CD4-positive, alpha-beta memory T cell (primary cell): Measurements from ENCODE around the gene SPRR3. TPM values are rescaled to one million over a fixed set of nuclear protein-coding genes. Genes with fewer than 3 reads are reported as not detected.

Source experiments
- CTCF ChIA-PET: fragments of 350-600 bp; sonication (Branson Sonifier 250); formaldehyde crosslinking; loops from one replicate; lab custom pipeline; 2021; ENCODE audit warnings: inconsistent platforms; ENCODE audit not compliant: partially characterized antibody; lab: Charles Lee
- POLR2A ChIA-PET: fragments of 350-600 bp; sonication (Branson Sonifier 250); formaldehyde crosslinking; loops from one replicate; lab custom pipeline; 2021; ENCODE audit not compliant: partially characterized antibody; lab: Charles Lee
- DNase-seq, 5 donors: peaks; one replicate each; pipeline versions ENCODE4 v3.0.0 to v3.0.0-alpha.2; 2020 to 2022; ENCODE audit warnings: mixed read lengths in 1 of 5
- H3K27ac ChIP-seq: one replicate; pipeline ENCODE4 v1.7.0; 2013; ENCODE audit warnings: low read depth, low read length
- H3K27me3 ChIP-seq: 2 replicates; pipeline ENCODE4 v1.7.0; 2013; ENCODE audit warnings: mild to moderate bottlenecking, low read length, moderate library complexity; ENCODE audit not compliant: insufficient read depth
- H3K36me3 ChIP-seq: 2 replicates; pipeline ENCODE4 v1.7.0; 2013; ENCODE audit warnings: mild to moderate bottlenecking, low read length, moderate library complexity; ENCODE audit not compliant: insufficient read depth
- H3K4me1 ChIP-seq: 2 replicates; pipeline ENCODE4 v1.7.0; 2013; ENCODE audit warnings: mild to moderate bottlenecking, low read length, moderate library complexity; ENCODE audit not compliant: insufficient read depth
- H3K4me3 ChIP-seq, 2 donors: one replicate each; pipeline ENCODE4 v1.7.0; 2013; ENCODE audit warnings: low read length in 2 of 2, mild to moderate bottlenecking in 1 of 2
- H3K9me3 ChIP-seq, 2 donors: one replicate each; pipeline ENCODE4 v1.7.0; 2013; ENCODE audit warnings: low read length in 2 of 2, control low read depth in 1 of 2; ENCODE audit not compliant: control insufficient read depth in 1 of 2
- H3K27ac Mint-ChIP-seq, 7 donors: one replicate each; pipeline ENCODE4 v1.8.0; 2020 to 2021; ENCODE audit warnings: mixed read lengths in 7 of 7, mild to moderate bottlenecking in 6 of 7, inconsistent platforms in 3 of 7, moderate library complexity in 3 of 7
- H3K27me3 Mint-ChIP-seq, 2 donors: one replicate each; pipeline ENCODE4 v1.8.0; 2020 to 2021; ENCODE audit warnings: mixed read lengths in 2 of 2
- H3K36me3 Mint-ChIP-seq, 2 donors: one replicate each; pipeline ENCODE4 v1.8.0; 2020 to 2021; ENCODE audit warnings: mixed read lengths in 2 of 2, inconsistent platforms in 1 of 2, mild to moderate bottlenecking in 1 of 2
- H3K4me1 Mint-ChIP-seq, 4 donors: one replicate each; pipeline ENCODE4 v1.8.0; 2020 to 2021; ENCODE audit warnings: mixed read lengths in 4 of 4, mild to moderate bottlenecking in 1 of 4
- H3K4me3 Mint-ChIP-seq, 8 donors: one replicate each; pipeline ENCODE4 v1.8.0; 2020 to 2021; ENCODE audit warnings: mixed read lengths in 8 of 8, mild to moderate bottlenecking in 7 of 8, moderate library complexity in 6 of 8, inconsistent platforms in 3 of 8
- H3K9me3 Mint-ChIP-seq, 8 donors: one replicate each; pipeline ENCODE4 v1.8.0; 2020 to 2021; ENCODE audit warnings: mixed read lengths in 8 of 8, mild to moderate bottlenecking in 5 of 8, inconsistent platforms in 3 of 8, moderate library complexity in 1 of 8
- intact Hi-C: fragments of 100-400 bp; cut with micrococcal nuclease; formaldehyde crosslinking; loops from one replicate; pipeline ENCODE4 v1.15.1; 2023
- polyA plus RNA-seq, 2 donors: library from polyadenylated mRNA; unstranded; fragments of 300-500 nt; fragmentation: Illumina TruSeq; gene quantifications; one replicate each; pipeline ENCODE4 v1.2.3, GENCODE V29; 2021
- total RNA-seq, 2 experiments: library from RNA; stranded (reverse); gene quantifications; one replicate each; pipeline ENCODE4 v1.2.3, GENCODE V29; 2021

SPRR3 gene
- total and polyA plus RNA-seq, 4 experiments from 2014 or later = not detected

DNA sequence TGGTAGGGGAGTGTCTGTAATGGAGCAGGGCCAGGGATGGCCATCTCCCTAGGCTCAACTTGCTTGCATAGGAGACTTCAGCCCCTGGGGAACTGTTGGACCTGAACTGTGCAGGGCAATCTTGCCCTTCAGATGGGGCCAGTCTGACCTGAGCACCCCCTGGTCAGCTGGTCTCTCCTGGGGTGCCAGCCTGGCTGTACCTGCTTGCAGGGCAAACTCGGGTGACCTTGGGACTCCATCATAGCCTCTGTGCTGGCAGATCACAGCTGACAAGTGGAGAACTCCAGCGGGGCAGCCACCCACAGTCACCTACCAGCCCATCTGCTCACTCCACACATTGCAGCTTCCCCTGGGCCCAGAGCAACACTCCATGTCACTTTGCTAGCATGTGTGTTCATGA lies 47.7 kb downstream of the SPRR3 start:
- peaks cover 0 to 7% (median 0%) of the 10 kb centered on the region in 8 donors for H3K9me3 Mint-ChIP-seq
- intact Hi-C loops = no loop called here

More for the DNA sequence above, 47.7 kb downstream of the SPRR3 start:
- Histone ChIP-seq H3K27me3 (peaks cover 4% of the 10 kb centered on the region), H3K27ac (no peak overlapping the region), H3K4me1 (no peaks in the 10 kb centered on the region), H3K36me3 (no peaks in the 10 kb centered on the region), H3K4me3 (no peak overlapping the region), H3K9me3 (no peaks in the 10 kb centered on the region)
- H3K27me3 Mint-ChIP-seq = peaks cover 12 to 30% of the 10 kb centered on the region in 2 donors
- DNase-seq = no peak
- ChIA-PET CTCF (no interaction called here), POLR2A (no interaction called here)
- no peaks in the 10 kb centered on the region for H3K36me3 Mint-ChIP-seq
- H3K27ac Mint-ChIP-seq = no peak overlapping the region
- H3K4me1 Mint-ChIP-seq = no peaks in the 10 kb centered on the region
- no peak overlapping the region for H3K4me3 Mint-ChIP-seq

Other genes with a start within 250 kb of the SPRR3 start
- gene KPRP, start 243.7 kb upstream of the SPRR3 start, total RNA-seq = not detected
- not detected for gene KPRP, start 243.7 kb upstream of the SPRR3 start, polyA plus RNA-seq
- not detected for gene LCE1F, start 226.6 kb upstream of the SPRR3 start, total RNA-seq
- gene LCE1F, start 226.6 kb upstream of the SPRR3 start, polyA plus RNA-seq = not detected
- not detected for gene LCE1E, start 215.5 kb upstream of the SPRR3 start, total RNA-seq
- gene LCE1E, start 215.5 kb upstream of the SPRR3 start, polyA plus RNA-seq = not detected
- not detected for gene LCE1D, start 205.0 kb upstream of the SPRR3 start, total RNA-seq
- not detected for gene LCE1D, start 205.0 kb upstream of the SPRR3 start, polyA plus RNA-seq
- gene LCE1C, start 195.1 kb upstream of the SPRR3 start, total RNA-seq = not detected
- not detected for gene LCE1C, start 195.1 kb upstream of the SPRR3 start, polyA plus RNA-seq
- not detected for gene LCE1B, start 189.8 kb upstream of the SPRR3 start, total RNA-seq
- gene LCE1B, start 189.8 kb upstream of the SPRR3 start, polyA plus RNA-seq = not detected
- gene LCE1A, start 174.3 kb upstream of the SPRR3 start, total RNA-seq = not detected
- not detected for gene LCE1A, start 174.3 kb upstream of the SPRR3 start, polyA plus RNA-seq
- not detected for gene LCE6A, start 158.9 kb upstream of the SPRR3 start, total RNA-seq
- gene LCE6A, start 158.9 kb upstream of the SPRR3 start, polyA plus RNA-seq = not detected
- gene LCE7A, start 141.8 kb upstream of the SPRR3 start, total RNA-seq = not detected
- gene LCE7A, start 141.8 kb upstream of the SPRR3 start, polyA plus RNA-seq = not detected
- gene SMCP, start 123.4 kb upstream of the SPRR3 start, total RNA-seq = not detected
- not detected for gene SMCP, start 123.4 kb upstream of the SPRR3 start, polyA plus RNA-seq
- gene IVL, start 93.2 kb upstream of the SPRR3 start, total RNA-seq = not detected
- not detected for gene IVL, start 93.2 kb upstream of the SPRR3 start, polyA plus RNA-seq
- not detected for gene SPRR5, start 54.5 kb upstream of the SPRR3 start, total RNA-seq
- gene SPRR5, start 54.5 kb upstream of the SPRR3 start, polyA plus RNA-seq = not detected
- gene SPRR4, start 31.1 kb upstream of the SPRR3 start, total RNA-seq = not detected
- not detected for gene SPRR4, start 31.1 kb upstream of the SPRR3 start, polyA plus RNA-seq
- gene SPRR1A, start 17.7 kb upstream of the SPRR3 start, total RNA-seq = not detected
- not detected for gene SPRR1A, start 17.7 kb upstream of the SPRR3 start, polyA plus RNA-seq
- gene SPRR1B, start 29.5 kb downstream of the SPRR3 start, total RNA-seq = not detected
- not detected for gene SPRR1B, start 29.5 kb downstream of the SPRR3 start, polyA plus RNA-seq
- gene SPRR2D, start 39.4 kb downstream of the SPRR3 start, total RNA-seq = not detected
- gene SPRR2D, start 39.4 kb downstream of the SPRR3 start, polyA plus RNA-seq = not detected
- gene SPRR2A, start 55.8 kb downstream of the SPRR3 start, total RNA-seq = not detected
- gene SPRR2A, start 55.8 kb downstream of the SPRR3 start, polyA plus RNA-seq = not detected
- gene SPRR2B, start 69.9 kb downstream of the SPRR3 start, total RNA-seq = not detected
- not detected for gene SPRR2B, start 69.9 kb downstream of the SPRR3 start, polyA plus RNA-seq
- gene SPRR2E, start 92.8 kb downstream of the SPRR3 start, total RNA-seq = not detected
- gene SPRR2E, start 92.8 kb downstream of the SPRR3 start, polyA plus RNA-seq = not detected
- not detected for gene SPRR2F, start 111.8 kb downstream of the SPRR3 start, total RNA-seq
- not detected for gene SPRR2F, start 111.8 kb downstream of the SPRR3 start, polyA plus RNA-seq
- not detected for gene SPRR2G, start 149.1 kb downstream of the SPRR3 start, total RNA-seq
- gene SPRR2G, start 149.1 kb downstream of the SPRR3 start, polyA plus RNA-seq = not detected
- gene LELP1, start 201.7 kb downstream of the SPRR3 start, total RNA-seq = not detected
- gene LELP1, start 201.7 kb downstream of the SPRR3 start, polyA plus RNA-seq = not detected
- gene PRR9, start 215.8 kb downstream of the SPRR3 start, total RNA-seq = not detected
- gene PRR9, start 215.8 kb downstream of the SPRR3 start, polyA plus RNA-seq = not detected